ENCODE data around the gene HSF4. TPM values are rescaled to one million over a fixed set of nuclear protein-coding genes. Genes with fewer than 3 reads are reported as not detected.
A peak's percentile ranks its signal among the peaks of the same experiment; 100 is the strongest.

Gene HSF4
- total RNA-seq, 2 donors from 2014 or later = 63.4 to 87.7 TPM

DNA sequence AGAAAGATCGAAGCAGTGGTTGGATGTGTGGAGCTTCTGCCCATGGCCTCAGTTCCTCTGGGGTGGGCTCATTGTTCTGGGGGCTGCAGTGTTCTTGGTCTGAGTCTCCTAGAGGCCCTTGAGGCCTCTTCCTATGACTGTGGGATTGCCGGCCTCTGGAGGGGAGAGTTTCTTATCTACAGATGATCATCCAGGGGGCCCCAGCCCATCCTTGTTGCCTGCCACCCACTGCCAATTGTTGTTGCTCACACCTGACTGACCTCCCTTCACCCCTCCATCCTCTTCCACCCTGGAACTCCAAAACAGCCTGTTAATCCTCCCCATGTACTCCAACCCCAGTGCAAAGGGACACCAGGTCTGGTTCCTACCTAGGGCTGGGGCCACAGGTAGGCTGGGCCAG lies 19.6 kb upstream of the HSF4 start:
- no peak overlapping the region for H3K27ac Mint-ChIP-seq
- no peaks in the 10 kb centered on the region for H3K27me3 Mint-ChIP-seq (ENCODE audit: low read depth)
- H3K9me3 Mint-ChIP-seq = no peaks in the 10 kb centered on the region
- no peak for DNase-seq
- H3K4me1 Mint-ChIP-seq (ENCODE audit: low read depth) = no peaks in the 10 kb centered on the region
- ATAC-seq (replicated peaks in 1 of 2) = no peak
- H3K4me3 Mint-ChIP-seq = no peak overlapping the region
- peaks cover 11 to 19% of the 10 kb centered on the region in 2 donors for H3K36me3 Mint-ChIP-seq (ENCODE audit: insufficient read depth in 2 of 2)

GRCh38 chr16:67145746-67146145 lies 18.8 kb upstream of the HSF4 start:
- H3K36me3 Mint-ChIP-seq (ENCODE audit: insufficient read depth in 2 of 2) = peaks cover 11 to 17% of the 10 kb centered on the region in 2 donors
- H3K4me1 Mint-ChIP-seq (ENCODE audit: low read depth) = no peaks in the 10 kb centered on the region
- no peaks in the 10 kb centered on the region for H3K27me3 Mint-ChIP-seq (ENCODE audit: low read depth)
- H3K4me3 Mint-ChIP-seq = no peak overlapping the region
- no peaks in the 10 kb centered on the region for H3K9me3 Mint-ChIP-seq
- H3K27ac Mint-ChIP-seq = no peak overlapping the region
- DNase-seq (no peak), ATAC-seq (replicated peaks in 1 of 2) (no peak)

DNA sequence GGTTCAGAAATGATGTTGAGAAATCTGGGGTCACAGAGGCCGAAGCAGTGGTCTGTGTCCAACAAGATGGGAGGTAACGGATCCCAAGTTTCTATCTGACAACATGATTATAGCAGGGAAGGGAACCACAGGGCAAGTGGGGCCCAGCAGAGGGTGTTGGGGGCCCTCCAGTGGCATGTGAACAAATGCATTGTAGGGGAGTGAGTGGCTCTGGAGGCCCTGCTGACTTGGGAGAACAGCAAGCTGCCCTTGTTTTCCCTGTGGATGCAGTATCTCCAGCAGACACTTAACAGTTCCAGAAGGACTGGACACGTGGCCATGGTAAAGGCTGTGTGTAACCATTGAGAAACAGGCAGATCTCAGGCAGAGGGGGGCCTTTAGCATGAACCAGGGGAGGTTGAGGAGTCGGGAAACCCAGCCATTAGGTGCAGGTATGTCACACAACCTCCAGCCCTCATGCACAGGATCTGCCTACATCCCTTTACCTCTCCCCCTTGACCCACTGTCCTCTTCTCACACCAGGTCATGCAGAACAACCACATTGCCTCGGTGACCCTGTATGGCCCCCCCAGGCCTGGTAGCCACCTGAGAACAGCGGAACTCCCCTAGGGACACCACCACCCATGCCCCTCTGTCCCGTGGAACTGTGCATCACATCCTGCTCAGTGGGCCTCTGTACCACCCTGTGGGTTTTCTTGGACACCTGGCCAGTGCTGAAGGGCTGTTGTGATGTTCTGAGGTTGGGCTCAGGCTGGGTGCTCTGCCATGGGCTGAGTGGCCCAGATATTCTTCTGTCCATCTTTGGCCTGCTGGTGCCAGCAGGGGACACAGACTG lies 17.8 kb upstream of the HSF4 start:
- Mint-ChIP-seq H3K27me3 (ENCODE audit: low read depth) (peaks cover 9% of the 10 kb centered on the region), H3K36me3 (ENCODE audit: insufficient read depth in 2 of 2) (peaks cover 8 to 15% of the 10 kb centered on the region in 2 donors), H3K27ac (no peak overlapping the region), H3K9me3 (no peaks in the 10 kb centered on the region), H3K4me3 (no peak overlapping the region), H3K4me1 (ENCODE audit: low read depth) (peaks cover 5% of the 10 kb centered on the region)
- ATAC-seq (replicated peaks in 1 of 2) (no peak), DNase-seq (no peak)

DNA sequence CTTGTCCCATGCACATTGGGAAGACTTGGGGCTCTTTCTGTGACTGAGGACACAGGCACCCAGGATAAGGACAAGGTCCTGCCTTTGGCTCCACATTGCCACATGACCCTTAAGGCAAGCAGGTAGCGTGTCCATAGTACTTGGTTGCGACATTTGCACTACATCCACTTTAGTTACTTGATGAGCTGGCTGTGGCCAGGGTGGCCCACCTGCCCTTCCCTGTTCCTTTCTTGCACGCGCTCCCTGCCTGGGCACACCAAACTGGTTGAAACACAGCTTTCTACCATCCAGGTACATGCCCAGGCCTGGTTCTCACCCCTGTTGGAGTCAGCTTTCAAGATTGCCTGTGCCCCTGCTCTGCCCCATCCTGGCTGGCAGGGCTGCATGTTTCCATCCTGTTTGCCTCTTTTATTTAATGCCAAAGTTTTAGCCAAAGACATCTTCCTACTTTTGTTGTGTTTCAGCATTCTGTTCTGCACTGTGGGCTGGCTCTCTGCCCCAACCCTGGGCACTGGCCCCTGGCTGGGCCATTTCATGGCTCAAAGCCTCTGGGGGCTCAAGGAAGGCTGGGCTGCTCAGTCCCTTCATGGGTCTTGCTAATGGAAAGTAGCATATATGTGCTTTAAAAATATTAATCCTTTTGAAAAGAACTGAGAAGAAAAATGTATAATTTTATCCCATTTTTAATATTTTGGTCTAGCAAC lies 17.0 kb upstream of the HSF4 start:
- Mint-ChIP-seq H3K4me1 (ENCODE audit: low read depth) (peaks cover 5% of the 10 kb centered on the region), H3K27me3 (ENCODE audit: low read depth) (peaks cover 10% of the 10 kb centered on the region), H3K36me3 (ENCODE audit: insufficient read depth in 2 of 2) (peaks cover 6 to 15% of the 10 kb centered on the region in 2 donors), H3K27ac (peak overlapping the region; percentile 49), H3K9me3 (no peaks in the 10 kb centered on the region), H3K4me3 (no peak overlapping the region)
- no peak for DNase-seq
- no peak for ATAC-seq (replicated peaks in 1 of 2)

- peaks cover 16% of the 10 kb centered on the region for H3K27me3 Mint-ChIP-seq (ENCODE audit: low read depth)
- H3K9me3 Mint-ChIP-seq = no peaks in the 10 kb centered on the region
- peaks cover 6 to 15% of the 10 kb centered on the region in 2 donors for H3K36me3 Mint-ChIP-seq (ENCODE audit: insufficient read depth in 2 of 2)
- DNase-seq = no peak
- no peak for ATAC-seq (replicated peaks in 1 of 2)
- no peak overlapping the region for H3K27ac Mint-ChIP-seq
- peaks cover 11% of the 10 kb centered on the region for H3K4me1 Mint-ChIP-seq (ENCODE audit: low read depth)
- peak overlapping the region in 1 of 2 donors; percentile 12 for H3K4me3 Mint-ChIP-seq
Measured at GRCh38 chr16:67148221-67148620, 16.3 kb upstream of the HSF4 start.

GRCh38 chr16:67148656-67149275 lies 15.8 kb upstream of the HSF4 start:
- H3K9me3 Mint-ChIP-seq = no peaks in the 10 kb centered on the region
- peak overlapping the region; percentile 47 to 49 for H3K4me3 Mint-ChIP-seq
- ATAC-seq (replicated peaks in 1 of 2) = no peak
- peaks cover 15% of the 10 kb centered on the region for H3K4me1 Mint-ChIP-seq (ENCODE audit: low read depth)
- H3K27me3 Mint-ChIP-seq (ENCODE audit: low read depth) = peaks cover 17% of the 10 kb centered on the region
- no peak overlapping the region for H3K27ac Mint-ChIP-seq
- DNase-seq = no peak
- peaks cover 3 to 12% of the 10 kb centered on the region in 2 donors for H3K36me3 Mint-ChIP-seq (ENCODE audit: insufficient read depth in 2 of 2)

- Mint-ChIP-seq H3K4me1 (ENCODE audit: low read depth) (peaks cover 18% of the 10 kb centered on the region), H3K36me3 (ENCODE audit: insufficient read depth in 2 of 2) (peaks cover 3 to 13% of the 10 kb centered on the region in 2 donors), H3K4me3 (peak overlapping the region; percentile 47 to 52), H3K27me3 (ENCODE audit: low read depth) (peaks cover 17% of the 10 kb centered on the region), H3K27ac (no peak overlapping the region), H3K9me3 (no peaks in the 10 kb centered on the region)
- DNase-seq (no peak), ATAC-seq (replicated peaks in 1 of 2) (no peak)
Measured at GRCh38 chr16:67149276-67150046, 15.1 kb upstream of the HSF4 start.

- peaks cover 3 to 13% of the 10 kb centered on the region in 2 donors for H3K36me3 Mint-ChIP-seq (ENCODE audit: insufficient read depth in 2 of 2)
- H3K27ac Mint-ChIP-seq = no peak overlapping the region
- H3K27me3 Mint-ChIP-seq (ENCODE audit: low read depth) = peaks cover 20% of the 10 kb centered on the region
- ATAC-seq (replicated peaks in 1 of 2) (peak; percentile 83 to 87), DNase-seq (peak; percentile 68 to 74)
- H3K4me3 Mint-ChIP-seq = peak overlapping the region; percentile 80 to 81
- H3K4me1 Mint-ChIP-seq (ENCODE audit: low read depth) = peaks cover 21% of the 10 kb centered on the region
- H3K9me3 Mint-ChIP-seq = no peaks in the 10 kb centered on the region
Measured at GRCh38 chr16:67150047-67150832, 14.3 kb upstream of the HSF4 start.

DNA sequence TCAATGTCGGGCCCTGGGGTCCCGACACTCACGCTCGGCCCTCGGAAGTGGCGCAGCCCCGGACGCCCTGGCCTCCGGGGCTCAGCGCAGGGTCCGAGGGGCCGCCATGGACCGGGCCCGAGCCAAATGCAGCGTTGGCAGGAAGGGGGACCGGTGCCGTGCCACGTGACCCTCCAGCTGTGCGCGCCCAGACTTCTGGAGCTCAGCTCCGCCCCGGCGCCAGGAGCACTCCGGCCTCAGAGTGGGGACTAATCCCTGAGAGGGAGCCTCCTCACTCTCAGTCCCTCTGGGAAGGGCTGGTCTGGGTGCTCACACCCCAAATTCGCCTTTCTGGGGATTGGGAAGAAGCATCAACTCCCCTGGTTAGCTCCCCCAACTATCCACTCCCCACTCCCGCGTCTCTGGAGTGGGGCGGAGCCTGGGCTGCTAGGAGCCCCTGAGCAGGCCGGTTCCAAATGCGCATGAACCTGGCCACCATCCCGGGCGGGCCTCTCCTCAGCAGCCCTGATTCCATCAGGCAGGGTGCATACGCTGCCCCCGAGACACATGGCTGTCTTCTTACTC lies 13.6 kb upstream of the HSF4 start, which contains the start of gene B3GNT9:
TSS of gene B3GNT9 (minus strand) at position 166 of the 564 bp plus-strand sequence. CDS start 513 bp downstream, outside the sequence.
- DNase-seq = peak in 1 of 2 donors; percentile 50
- H3K27me3 Mint-ChIP-seq (ENCODE audit: low read depth) = peaks cover 23% of the 10 kb centered on the region

DNA sequence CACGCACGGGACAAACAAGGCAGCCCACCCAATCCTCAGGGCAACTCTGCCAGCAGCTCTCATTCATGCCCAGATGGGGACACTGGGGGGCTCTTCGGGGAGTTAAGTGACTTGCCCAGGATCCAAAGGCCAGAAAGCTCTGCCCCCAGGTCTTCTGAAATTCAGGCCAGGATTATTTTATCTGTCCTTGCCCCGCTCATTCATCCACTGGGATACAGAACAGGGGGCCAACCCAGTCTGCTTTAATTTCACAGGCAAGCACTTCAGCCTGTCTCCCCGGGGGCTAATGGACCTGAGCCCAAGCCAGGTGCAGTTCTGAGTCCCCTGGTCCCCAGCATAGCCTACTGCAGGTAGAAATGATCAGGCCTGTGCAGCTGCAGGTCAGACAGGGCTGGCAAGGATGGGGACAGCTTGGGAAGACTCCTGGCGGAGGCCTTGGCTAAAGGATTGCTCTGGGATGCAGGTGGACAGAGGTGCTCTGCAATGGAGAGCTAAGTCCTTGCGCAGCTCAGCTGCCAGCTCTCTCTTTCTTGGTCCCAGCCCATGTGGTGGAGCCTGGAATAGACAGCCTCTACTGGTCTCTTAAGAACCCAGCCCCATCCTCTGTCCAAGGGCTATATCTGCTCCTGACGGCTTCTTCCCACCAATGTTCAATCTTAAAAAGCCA lies 13.0 kb upstream of the HSF4 start:
- Mint-ChIP-seq H3K27ac (no peak overlapping the region), H3K27me3 (ENCODE audit: low read depth) (peaks cover 23% of the 10 kb centered on the region)
- no peak for ATAC-seq (replicated peaks in 1 of 2)

More for the DNA sequence above, 13.6 kb upstream of the HSF4 start, which contains the start of gene B3GNT9:
- H3K36me3 Mint-ChIP-seq (ENCODE audit: insufficient read depth in 2 of 2) = peaks cover 3 to 12% of the 10 kb centered on the region in 2 donors
- peak within 1 kb of the TSS; percentile 68 for H3K27ac Mint-ChIP-seq
- ATAC-seq (replicated peaks in 1 of 2) = peak; percentile 33 to 49
- peak within 1 kb of the TSS; percentile 80 to 81 for H3K4me3 Mint-ChIP-seq
- H3K9me3 Mint-ChIP-seq = no peaks in the 10 kb centered on the region
- H3K4me1 Mint-ChIP-seq (ENCODE audit: low read depth) = peaks cover 28% of the 10 kb centered on the region

DNA sequence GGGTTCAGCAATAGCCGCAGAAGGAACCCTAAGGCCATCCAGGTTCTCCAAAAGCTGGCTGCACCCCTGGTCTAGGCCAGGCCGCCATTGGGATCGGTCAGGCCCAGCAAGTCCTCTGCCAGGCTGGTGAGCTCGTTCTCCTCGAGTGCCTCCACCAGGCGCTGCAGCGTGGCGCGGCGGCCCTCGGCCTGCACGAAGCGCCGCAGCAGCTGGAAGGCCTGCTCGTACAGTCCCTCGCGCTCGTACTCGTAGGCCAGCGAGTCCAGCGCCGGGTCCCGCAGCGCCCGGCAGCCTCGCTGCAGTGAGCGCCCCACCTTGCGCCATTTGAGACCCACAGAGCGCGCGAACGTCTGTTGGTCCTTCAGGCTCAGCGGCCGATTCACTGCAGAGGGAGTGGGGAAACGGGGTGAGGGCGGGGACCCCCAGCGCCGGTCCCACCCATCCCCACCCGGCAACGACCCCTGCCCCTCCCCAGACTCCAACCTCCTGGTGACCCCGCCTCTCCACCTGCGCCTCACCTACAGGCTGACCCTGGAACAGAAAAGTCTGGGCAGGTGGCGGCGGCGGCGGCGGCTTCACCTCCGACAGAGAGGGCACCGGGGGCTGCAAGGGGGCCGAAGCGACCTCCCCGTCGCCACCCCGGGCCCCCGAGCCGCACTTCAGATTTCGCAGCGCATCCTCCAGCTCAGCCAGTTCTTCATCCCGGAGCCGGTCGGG lies 9.8 kb upstream of the HSF4 start:
- Mint-ChIP-seq H3K27ac (no peak overlapping the region), H3K4me3 (peak overlapping the region; percentile 78 to 82), H3K4me1 (ENCODE audit: low read depth) (peaks cover 57% of the 10 kb centered on the region), H3K9me3 (no peaks in the 10 kb centered on the region), H3K27me3 (ENCODE audit: low read depth) (peaks cover 23% of the 10 kb centered on the region), H3K36me3 (ENCODE audit: insufficient read depth in 2 of 2) (peaks cover 0 to 1% of the 10 kb centered on the region in 2 donors)
- DNase-seq (no peak), ATAC-seq (replicated peaks in 1 of 2) (no peak)

More for the DNA sequence above, 13.0 kb upstream of the HSF4 start:
- Mint-ChIP-seq H3K36me3 (ENCODE audit: insufficient read depth in 2 of 2) (peaks cover 3 to 12% of the 10 kb centered on the region in 2 donors), H3K4me3 (peak overlapping the region; percentile 80 to 81), H3K4me1 (ENCODE audit: low read depth) (peaks cover 34% of the 10 kb centered on the region), H3K9me3 (no peaks in the 10 kb centered on the region)
- no peak for DNase-seq
